ENCODE measurements around the gene ADAD2.

DNA sequence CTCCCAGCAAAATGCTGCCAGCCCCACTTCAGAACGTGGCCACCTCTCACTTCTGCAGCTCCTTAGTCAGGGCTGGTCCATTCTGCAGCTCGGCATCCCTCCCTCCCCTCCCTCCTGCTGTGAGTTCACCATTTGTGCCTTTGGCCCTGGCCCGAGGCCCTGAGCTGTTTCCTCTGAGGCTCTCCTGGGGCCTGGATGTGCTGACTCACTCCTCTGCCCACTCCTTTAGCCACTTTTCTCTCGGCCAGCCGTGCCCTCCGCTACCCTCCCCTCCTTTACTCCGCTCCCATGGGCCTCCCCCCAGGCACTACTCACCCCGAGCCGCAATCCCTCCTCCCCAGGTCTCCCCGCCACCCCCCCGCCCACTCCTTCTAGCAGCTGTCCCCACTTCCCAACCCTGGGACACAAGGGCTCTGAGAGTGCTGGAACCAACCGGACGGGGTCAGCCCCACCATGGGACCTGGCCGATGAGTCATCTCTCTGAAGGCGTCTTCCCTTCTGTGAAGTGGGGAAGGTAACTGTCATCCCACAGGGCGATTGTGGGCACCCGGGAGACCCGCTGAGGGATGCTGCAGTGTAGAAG lies 37.4 kb downstream of the ADAD2 start:
- TF ChIP-seq POLR2A (IDR thresholded peaks at IDR 0.05) (no peak), CTCF (IDR thresholded peaks at IDR 0.05 in 4 of 5, conservative IDR thresholded peaks at IDR 0.05 in 1 of 5) (no peak)

Measured in gastrocnemius medialis (tissue), 4 donors.